NCI-H510A treated with DMSO at 0.1 percent for 48 hours (cell line): Measurements from ENCODE around the gene CFI.
"Not testable (repeated sequence)": the region's sequence is repeated elsewhere in the genome, so short reads cannot be mapped to it uniquely, and the experiment has no call there.

ENCODE experiments used
- DNase-seq: peaks from one replicate; lab custom pipeline; 2025; lab: John Stamatoyannopoulos, UW

CFI gene

DNA sequence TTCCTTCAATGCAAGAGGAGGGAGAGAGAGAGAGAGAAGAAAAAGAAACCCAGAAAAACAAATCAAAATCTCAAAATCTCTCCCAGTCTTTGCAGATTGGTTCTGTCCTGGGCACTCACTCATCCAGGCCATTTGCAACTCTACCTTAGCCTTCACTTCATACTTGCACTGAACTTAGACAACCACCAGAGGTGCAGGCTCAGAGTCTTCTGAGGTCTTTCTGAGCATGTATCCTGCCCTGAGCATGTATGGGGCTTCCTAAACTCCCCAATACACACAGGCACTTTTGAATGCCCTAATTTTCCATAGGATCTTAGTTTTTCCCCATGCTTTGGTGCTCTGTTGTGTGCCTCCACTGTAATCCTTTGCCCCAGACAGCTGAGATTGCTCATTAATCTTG lies 2.9 kb downstream of the CFI start:
- DNase-seq: no peak

DNA sequence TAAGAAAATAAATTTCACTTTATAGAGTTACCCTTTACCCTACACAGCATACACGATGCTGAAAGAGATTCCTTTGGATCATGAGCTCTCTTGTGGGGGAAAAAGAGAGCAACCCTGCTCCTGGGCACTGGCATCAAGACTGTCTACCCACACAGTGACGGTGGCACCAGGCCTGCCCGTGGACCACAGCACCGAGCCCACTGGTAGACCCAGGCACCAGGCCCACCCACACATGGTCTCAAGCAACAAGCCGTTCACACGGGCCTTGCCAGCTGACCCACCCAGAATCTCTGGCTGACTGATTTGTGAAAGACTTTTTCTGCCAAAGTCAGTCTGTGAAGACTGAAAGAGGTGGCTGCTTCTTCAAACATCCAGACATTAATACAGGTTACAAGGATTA lies 6.7 kb downstream of the CFI start:
- DNase-seq: no peak

- no peak for DNase-seq
Observed at GRCh38 chr4:109787807-109788206, 14.0 kb downstream of the CFI start.

- DNase-seq: no peak
Observed at GRCh38 chr4:109786846-109787245, 15.0 kb downstream of the CFI start.

GRCh38 chr4:109782092-109782491 lies 19.7 kb downstream of the CFI start:
- not testable (repeated sequence) for DNase-seq

GRCh38 chr4:109764789-109765402 lies 36.9 kb downstream of the CFI start:
- DNase-seq: no peak

DNA sequence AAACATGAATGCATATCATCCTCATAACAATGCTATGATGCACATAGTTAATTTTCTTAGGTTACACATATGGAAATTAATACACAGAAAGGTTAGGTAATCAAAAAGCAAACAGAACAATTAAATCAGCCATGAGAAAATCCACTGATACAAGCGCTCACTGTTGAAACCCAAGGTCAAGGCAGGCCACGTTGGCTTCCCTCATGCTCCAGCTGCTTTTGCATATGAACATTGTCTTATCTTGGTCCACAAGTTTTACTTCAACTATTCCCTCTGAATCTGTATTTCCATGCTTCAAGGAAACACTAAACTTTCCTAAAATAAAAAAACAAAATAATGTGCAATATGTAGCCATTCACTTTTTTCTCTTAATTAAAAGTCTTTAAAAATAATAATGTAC lies 37.4 kb downstream of the CFI start:
- DNase-seq: peak; percentile 0

DNA sequence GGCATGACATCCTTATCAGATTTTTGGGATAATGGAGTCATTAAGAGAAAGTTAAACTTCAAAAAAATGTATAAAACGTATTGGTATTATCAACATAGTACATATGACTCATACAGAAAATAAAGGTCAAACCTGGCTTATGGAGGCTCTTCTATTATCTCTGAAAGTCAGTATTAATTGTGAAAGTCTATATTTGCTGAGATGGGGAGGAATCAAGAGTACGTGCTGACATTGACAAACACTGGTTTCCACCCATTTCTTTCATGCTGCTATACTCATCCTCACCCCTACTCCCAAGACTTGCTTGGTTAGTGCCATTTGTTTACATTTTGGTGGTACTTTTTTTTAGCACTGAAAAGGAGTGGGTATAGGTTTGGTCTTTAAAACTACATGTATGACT lies 41.1 kb downstream of the CFI start:
- no peak for DNase-seq

DNA sequence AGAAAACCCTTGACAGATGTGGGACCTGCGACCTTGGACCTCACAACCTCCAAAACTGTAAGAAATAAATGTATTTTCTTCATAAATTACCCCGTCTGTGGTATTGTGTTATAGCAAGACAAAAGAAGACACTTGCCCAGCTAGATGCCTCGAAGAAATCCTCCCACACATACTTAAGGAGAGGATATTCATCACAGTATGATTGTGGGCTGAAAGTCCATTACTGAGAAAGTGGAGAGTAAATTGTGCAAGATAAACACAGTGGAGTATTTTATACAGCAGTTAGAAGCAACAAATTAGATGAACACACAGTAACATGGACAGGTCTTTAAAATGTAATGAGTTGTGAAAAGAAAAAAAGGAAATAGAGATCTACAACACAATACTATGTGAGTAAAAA lies 46.1 kb downstream of the CFI start:
- DNase-seq: no peak

- DNase-seq: no peak
Observed at GRCh38 chr4:109754093-109754857, 47.5 kb downstream of the CFI start.

- no peak for DNase-seq
Observed at GRCh38 chr4:109752525-109752924, 49.3 kb downstream of the CFI start.

- no peak for DNase-seq
Observed at GRCh38 chr4:109751852-109752251, 49.9 kb downstream of the CFI start.

- no peak for DNase-seq
Observed at GRCh38 chr4:109750652-109751244, 51.1 kb downstream of the CFI start.

DNA sequence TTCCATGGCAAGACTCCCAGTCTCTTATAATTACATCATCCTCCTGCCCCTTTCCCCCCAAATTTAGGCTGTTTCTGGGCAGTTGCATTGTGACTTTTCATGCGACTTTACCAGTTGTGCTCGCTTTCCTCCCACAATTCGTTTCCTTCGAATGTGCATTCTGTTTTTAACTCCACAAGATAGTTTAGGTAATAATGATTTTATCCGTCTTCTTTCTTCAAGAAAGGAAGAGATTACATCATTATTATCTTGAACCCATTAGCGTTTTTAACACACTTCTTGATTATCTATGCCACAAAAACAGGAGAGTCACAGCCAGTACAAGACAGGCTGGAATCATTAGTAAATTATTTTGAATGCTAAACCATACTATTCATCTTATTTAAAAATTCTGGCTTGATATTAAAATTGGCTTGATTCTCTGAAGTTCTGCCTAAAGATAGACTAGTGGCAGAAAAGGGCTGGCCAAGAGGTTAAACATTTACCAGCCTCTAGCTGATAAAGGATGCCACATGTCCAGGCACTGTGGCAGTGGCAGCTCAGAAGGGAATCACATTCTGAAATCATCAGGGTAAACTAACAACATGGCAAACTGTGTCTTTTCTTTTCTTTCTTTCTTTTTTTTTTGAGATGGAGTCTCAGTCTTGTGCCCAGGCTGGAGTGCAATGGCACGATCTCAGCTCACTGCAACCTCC lies 52.3 kb downstream of the CFI start:
- DNase-seq: no peak

DNA sequence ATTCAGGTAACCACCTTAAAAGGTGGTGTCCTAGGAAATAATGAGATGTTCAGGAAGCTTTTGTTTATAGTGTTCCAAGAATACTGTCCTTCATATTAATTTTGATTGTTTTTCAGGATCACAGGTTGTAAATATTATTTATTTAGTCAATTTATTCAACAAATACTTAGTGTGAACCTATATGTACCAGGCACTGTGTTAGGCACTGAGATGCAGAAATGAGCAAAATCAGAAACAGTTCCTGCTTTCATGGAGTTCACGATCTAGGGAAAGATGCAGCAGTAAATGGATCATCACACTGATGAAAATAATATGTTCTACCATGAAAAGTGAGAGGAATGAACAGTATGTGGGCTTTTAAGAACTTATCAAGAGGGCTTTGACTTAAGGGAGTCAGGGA lies 53.7 kb downstream of the CFI start:
- no peak for DNase-seq

GRCh38 chr4:109746728-109747127 lies 55.1 kb downstream of the CFI start:
- no peak for DNase-seq

GRCh38 chr4:109745830-109746229 lies 56.0 kb downstream of the CFI start:
- DNase-seq: no peak

DNA sequence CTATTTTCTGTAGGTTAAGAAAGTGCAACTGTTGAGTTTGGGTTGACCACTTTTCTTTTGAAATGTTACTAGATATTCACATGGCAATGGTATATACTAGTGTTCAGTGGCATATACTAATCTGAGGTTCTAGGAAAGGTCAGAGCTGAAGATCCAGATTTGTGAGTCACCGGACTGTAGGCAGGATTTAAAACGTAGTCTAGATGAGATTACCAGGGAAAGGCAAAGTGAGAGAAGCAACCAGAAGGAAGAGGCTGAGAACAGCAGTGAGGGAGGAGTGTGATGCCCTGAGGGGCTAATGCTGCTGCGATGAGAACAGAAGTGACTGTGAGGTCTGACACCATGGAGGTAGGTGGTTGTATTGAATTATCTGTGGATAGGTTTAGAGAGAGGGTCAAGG lies 62.3 kb downstream of the CFI start:
- DNase-seq: no peak

- no peak for DNase-seq
Observed at GRCh38 chr4:109738104-109738872, 63.5 kb downstream of the CFI start.

- peak; percentile 24 for DNase-seq
Observed at GRCh38 chr4:109735566-109736365, 66.0 kb downstream of the CFI start.

DNA sequence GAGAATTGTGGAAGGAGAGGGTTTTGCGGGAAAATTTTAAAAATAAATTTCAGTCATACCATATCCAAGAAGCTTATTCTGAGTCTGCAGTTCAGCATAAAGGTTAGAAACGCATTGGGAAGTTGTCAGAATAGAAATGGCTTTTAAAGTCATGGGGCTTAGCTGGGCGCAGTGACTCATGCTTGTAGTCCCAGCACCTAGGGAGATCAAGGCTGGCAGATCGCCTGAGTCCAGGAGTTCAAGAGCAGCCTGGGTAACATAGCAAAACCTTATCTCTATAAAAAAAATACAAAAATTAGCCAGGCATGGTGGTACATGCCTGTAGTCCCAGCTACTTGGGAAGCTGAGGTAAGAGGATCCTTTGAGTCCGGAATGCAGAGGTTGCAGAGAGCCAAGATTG lies 68.1 kb downstream of the CFI start:
- no peak for DNase-seq
